Cardiac muscle cell (in vitro differentiated cells and primary cell): Measurements from ENCODE around the gene INPP5A. TPM values are rescaled to one million over a fixed set of nuclear protein-coding genes. Genes with fewer than 3 reads are reported as not detected.
"Not testable (repeated sequence)": the region's sequence is repeated elsewhere in the genome, so short reads cannot be mapped to it uniquely, and the experiment has no call there.

Experiments used
- DNase-seq, 2 donors: peaks; one replicate each; pipeline versions ENCODE4 v3.0.0 to v3.0.0-alpha.2; 2010 to 2017; ENCODE audit warnings: low read depth in 1 of 2, low spot score in 1 of 2
- H3K27ac ChIP-seq: fragments of 200-600 bp; sonication (generic); 2 replicates; pipeline ENCODE4 v1.5.1; 2016
- H3K27me3 ChIP-seq: fragments of 200-600 bp; sonication (generic); 2 replicates; pipeline ENCODE4 v1.6.0; 2016; ENCODE audit warnings: control low read depth
- H3K36me3 ChIP-seq: fragments of 200-600 bp; sonication (generic); 2 replicates; pipeline ENCODE4 v1.5.1; 2016; ENCODE audit warnings: control low read depth
- H3K4me1 ChIP-seq: fragments of 200-600 bp; sonication (generic); 2 replicates; pipeline ENCODE4 v1.8.1; 2017; ENCODE audit warnings: low read depth, mild to moderate bottlenecking, mixed run types
- H3K4me3 ChIP-seq: fragments of 200-600 bp; sonication (generic); 2 replicates; pipeline ENCODE4 v1.5.1; 2016; ENCODE audit warnings: mild to moderate bottlenecking
- H3K9me3 ChIP-seq: fragments of 200-600 bp; sonication (generic); 2 replicates; pipeline ENCODE4 v1.5.1; 2017; ENCODE audit warnings: low read depth, mild to moderate bottlenecking, control low read depth
- CTCF ChIP-seq: IDR thresholded peaks from 2 replicates; pipeline ENCODE4 v1.5.1; 2012; ENCODE audit warnings: low read depth, mild to moderate bottlenecking, low read length
- polyA plus RNA-seq: library from polyadenylated mRNA; unstranded; fragments of >200 nt; fragmentation: Nextera tagmentation; extraction: Ambion mirVana; gene quantifications from 2 replicates; pipeline ENCODE4 v1.2.1, GENCODE V29; 2016
- total RNA-seq: library from RNA; depleted of rRNA; stranded (reverse); fragments of >200 nt; gene quantifications from 2 replicates; pipeline ENCODE4 v1.2.3, GENCODE V29; 2016

INPP5A gene
- total and polyA plus RNA-seq, 2 experiments from 2014 or later: 87.0 to 90.4 TPM

DNA sequence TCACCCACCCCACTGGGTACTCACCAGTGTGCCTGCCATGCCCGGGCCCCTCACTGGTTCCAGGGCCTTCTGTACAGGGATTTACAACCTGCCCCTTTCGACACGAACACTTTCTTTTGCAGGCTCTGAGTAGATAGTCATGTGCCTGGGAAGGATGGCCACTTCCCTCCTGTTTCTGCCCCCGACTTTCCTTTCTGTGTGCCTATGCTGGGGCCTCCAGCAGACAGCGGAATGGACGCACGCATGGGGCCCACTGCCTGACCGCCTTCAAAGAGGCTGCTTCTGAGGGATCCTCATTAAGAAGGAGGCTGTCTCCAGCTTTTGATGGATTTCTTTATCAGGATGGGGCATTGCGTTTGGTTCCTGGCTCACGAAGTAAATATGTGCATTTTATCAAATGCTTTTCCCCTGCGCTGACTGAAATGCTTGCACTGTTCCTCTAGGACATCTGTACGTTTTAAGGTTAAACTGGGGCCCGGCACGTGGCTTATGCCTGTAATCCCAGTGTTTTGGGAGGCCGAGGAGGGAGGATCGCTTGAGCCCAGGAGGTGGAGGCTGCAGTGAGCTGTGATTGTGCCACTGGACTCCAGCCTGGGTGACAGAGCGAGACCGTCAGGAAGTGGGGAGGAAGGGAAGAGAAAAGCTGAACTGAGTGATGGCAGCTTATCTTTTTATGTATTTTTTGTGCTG is 277.7 kb downstream of the INPP5A start:
- no peak overlapping the region for H3K27ac ChIP-seq
- no peak for TF ChIP-seq CTCF
- H3K9me3 ChIP-seq: no peaks in the 10 kb centered on the region
- no peaks in the 10 kb centered on the region for H3K36me3 ChIP-seq
- no peaks in the 10 kb centered on the region for H3K4me1 ChIP-seq
- H3K4me3 ChIP-seq: no peak overlapping the region
- H3K27me3 ChIP-seq: no peaks in the 10 kb centered on the region
- no peak for DNase-seq

GRCh38 chr10:132816718-132817117 is 279.1 kb downstream of the INPP5A start:
- Histone ChIP-seq H3K4me3 (no peak overlapping the region), H3K27me3 (no peaks in the 10 kb centered on the region), H3K9me3 (no peaks in the 10 kb centered on the region), H3K4me1 (no peaks in the 10 kb centered on the region), H3K27ac (no peak overlapping the region), H3K36me3 (no peaks in the 10 kb centered on the region)
- DNase-seq: no peak
- TF ChIP-seq CTCF: no peak

DNA sequence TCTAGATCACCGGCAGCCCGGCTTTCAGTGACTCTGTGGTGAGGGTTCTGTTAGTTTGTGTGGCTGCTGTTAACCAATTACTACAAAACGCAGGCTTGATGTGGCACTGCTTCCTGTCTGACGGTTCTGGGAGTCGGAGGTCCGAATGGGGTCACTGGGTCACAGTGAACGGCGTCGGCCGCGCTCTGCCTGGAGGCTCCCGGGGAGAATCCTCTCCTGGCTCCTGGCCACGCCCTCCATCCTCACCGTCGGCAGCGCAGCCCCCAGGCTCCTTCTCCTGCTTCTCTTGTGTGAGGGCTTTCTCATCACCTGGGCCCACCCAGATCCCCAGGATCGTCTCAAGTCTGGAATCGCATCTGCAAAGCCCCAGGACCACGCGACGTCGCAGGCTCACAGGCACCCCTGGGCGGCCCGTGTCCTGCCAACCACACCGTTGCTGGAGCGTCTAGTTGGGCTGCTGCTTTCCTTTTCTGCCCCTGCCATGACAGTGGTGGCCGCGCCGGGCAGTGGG is 280.2 kb downstream of the INPP5A start:
- no peaks in the 10 kb centered on the region for H3K36me3 ChIP-seq
- H3K4me3 ChIP-seq: no peak overlapping the region
- no peaks in the 10 kb centered on the region for H3K27me3 ChIP-seq
- no peak overlapping the region for H3K27ac ChIP-seq
- no peaks in the 10 kb centered on the region for H3K9me3 ChIP-seq
- DNase-seq: no peak
- TF ChIP-seq CTCF: no peak
- H3K4me1 ChIP-seq: no peaks in the 10 kb centered on the region

GRCh38 chr10:132820056-132820455 is 282.5 kb downstream of the INPP5A start:
- no peak for DNase-seq
- TF ChIP-seq CTCF: no peak
- Histone ChIP-seq H3K9me3 (no peaks in the 10 kb centered on the region), H3K4me3 (no peak overlapping the region), H3K4me1 (no peaks in the 10 kb centered on the region), H3K27me3 (no peaks in the 10 kb centered on the region), H3K27ac (no peak overlapping the region), H3K36me3 (no peaks in the 10 kb centered on the region)

DNA sequence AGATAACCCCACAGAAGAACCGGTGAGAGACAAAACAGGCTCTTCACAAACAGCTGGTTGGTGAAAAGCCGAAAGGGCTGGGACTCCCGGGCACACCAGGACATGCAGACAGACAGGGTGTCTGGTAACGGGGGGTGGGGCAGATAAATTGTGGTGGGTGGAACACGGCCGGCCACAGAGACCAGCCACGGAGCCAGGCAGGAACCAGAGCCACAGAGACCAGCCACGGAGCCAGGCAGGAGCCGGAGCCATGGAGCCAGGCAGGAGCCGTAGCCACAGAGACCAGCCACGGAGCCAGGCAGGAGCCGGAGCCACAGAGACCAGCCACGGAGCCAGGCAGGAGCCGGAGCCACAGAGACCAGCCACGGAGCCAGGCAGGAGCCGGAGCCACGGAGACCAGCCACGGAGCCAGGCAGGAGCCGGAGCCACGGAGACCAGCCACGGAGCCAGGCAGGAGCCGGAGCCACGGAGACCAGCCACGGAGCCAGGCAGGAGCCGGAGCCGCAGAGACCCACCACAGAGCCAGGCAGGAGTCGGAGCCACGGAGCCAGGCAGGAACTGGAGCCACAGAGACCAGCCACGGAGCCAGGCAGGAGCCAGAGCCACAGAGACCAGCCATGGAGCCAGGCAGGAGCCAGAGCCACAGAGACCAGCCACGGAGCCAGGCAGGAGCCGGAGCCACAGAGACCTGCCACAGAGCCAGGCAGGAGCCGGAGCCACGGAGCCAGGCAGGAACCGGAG is 288.4 kb downstream of the INPP5A start:
- H3K27me3 ChIP-seq: peaks cover 15% of the 10 kb centered on the region
- not testable (repeated sequence) for H3K9me3 ChIP-seq, H3K4me1 ChIP-seq, H3K4me3 ChIP-seq, H3K36me3 ChIP-seq, H3K27ac ChIP-seq, DNase-seq
